DMS 273 treated with DMSO at 0.1 percent for 48 hours (cell line): ENCODE data around the gene IRAK2.
A peak's percentile ranks its signal among the peaks of the same experiment; 100 is the strongest.

ENCODE experiments used
- DNase-seq: peaks from one replicate; lab custom pipeline; 2025; lab: John Stamatoyannopoulos, UW

Gene IRAK2

GRCh38 chr3:10224794-10225665, 60.3 kb downstream of the IRAK2 start:
- no peak for DNase-seq

GRCh38 chr3:10226293-10226692, 61.6 kb downstream of the IRAK2 start:
- DNase-seq, result no peak

GRCh38 chr3:10228248-10228950, 63.7 kb downstream of the IRAK2 start:
- DNase-seq, result no peak

- DNase-seq, result no peak
Measured at GRCh38 chr3:10229576-10229975, 64.9 kb downstream of the IRAK2 start.

- DNase-seq, result no peak
Measured at GRCh38 chr3:10232137-10232536, 67.4 kb downstream of the IRAK2 start.

- DNase-seq, result no peak
Measured at GRCh38 chr3:10233988-10234387, 69.3 kb downstream of the IRAK2 start.

GRCh38 chr3:10234526-10235230, 70.0 kb downstream of the IRAK2 start:
- DNase-seq, result no peak

- DNase-seq, result no peak
Measured at GRCh38 chr3:10235551-10235950, 70.8 kb downstream of the IRAK2 start.

GRCh38 chr3:10238345-10239183, 73.8 kb downstream of the IRAK2 start:
- no peak for DNase-seq

GRCh38 chr3:10240799-10241198, 76.1 kb downstream of the IRAK2 start:
- DNase-seq, result no peak

- DNase-seq, result no peak
Measured at GRCh38 chr3:10242182-10243065, 77.7 kb downstream of the IRAK2 start.

- no peak for DNase-seq
Measured at GRCh38 chr3:10244009-10244408, 79.3 kb downstream of the IRAK2 start.

- no peak for DNase-seq
Measured at GRCh38 chr3:10245081-10245712, 80.5 kb downstream of the IRAK2 start.

- no peak for DNase-seq
Measured at GRCh38 chr3:10247679-10248183, 83.0 kb downstream of the IRAK2 start.

- DNase-seq, result peak; percentile 88
Measured at GRCh38 chr3:10248184-10248983, 83.7 kb downstream of the IRAK2 start, which contains the start of gene TATDN2. Gene TATDN2 (plus strand): TSS chr3:10248459. CDS start chr3:10249201, 742 bp downstream.

- no peak for DNase-seq
Measured at GRCh38 chr3:10248984-10249748, 84.4 kb downstream of the IRAK2 start.

- no peak for DNase-seq
Measured at GRCh38 chr3:10249833-10250232, 85.1 kb downstream of the IRAK2 start.

GRCh38 chr3:10251006-10251405, 86.3 kb downstream of the IRAK2 start:
- no peak for DNase-seq
